CD4-positive, alpha-beta T cell treated with Interferon gamma for 1 hour (primary cell): ENCODE data around the gene ARHGAP5.
A peak's percentile ranks its signal among the peaks of the same experiment; 100 is the strongest.

Experiments
- DNase-seq: peaks from one replicate; pipeline ENCODE4 v3.0.0-alpha.2; 2020

Gene ARHGAP5

GRCh38 chr14:32077081-32078022 lies at the start of gene ARHGAP5:
Gene ARHGAP5 (plus strand): TSS chr14:32077304. CDS start chr14:32090670, 13,366 bp downstream.
- DNase-seq, result peak; percentile 71

GRCh38 chr14:32028599-32028998 lies 48.5 kb upstream of the ARHGAP5 start:
- DNase-seq, result peak; percentile 6

- no peak for DNase-seq
Measured at GRCh38 chr14:32033543-32033942, 43.6 kb upstream of the ARHGAP5 start.

GRCh38 chr14:32038876-32039275 lies 38.2 kb upstream of the ARHGAP5 start:
- no peak for DNase-seq

GRCh38 chr14:32039401-32040030 lies 37.6 kb upstream of the ARHGAP5 start:
- no peak for DNase-seq

- DNase-seq, result no peak
Measured at GRCh38 chr14:32043624-32044023, 33.5 kb upstream of the ARHGAP5 start.

GRCh38 chr14:32044454-32044853 lies 32.6 kb upstream of the ARHGAP5 start:
- DNase-seq, result no peak

- DNase-seq, result no peak
Measured at GRCh38 chr14:32047791-32048190, 29.3 kb upstream of the ARHGAP5 start.

- no peak for DNase-seq
Measured at GRCh38 chr14:32049361-32050088, 27.6 kb upstream of the ARHGAP5 start.

GRCh38 chr14:32050878-32051277 lies 26.2 kb upstream of the ARHGAP5 start:
- DNase-seq, result no peak

- no peak for DNase-seq
Measured at GRCh38 chr14:32054536-32054935, 22.6 kb upstream of the ARHGAP5 start.

- DNase-seq, result no peak
Measured at GRCh38 chr14:32055175-32055574, 21.9 kb upstream of the ARHGAP5 start.

- no peak for DNase-seq
Measured at GRCh38 chr14:32059702-32060101, 17.4 kb upstream of the ARHGAP5 start.

GRCh38 chr14:32064931-32065330 lies 12.2 kb upstream of the ARHGAP5 start:
- no peak for DNase-seq

- no peak for DNase-seq
Measured at GRCh38 chr14:32068708-32069107, 8.4 kb upstream of the ARHGAP5 start.

- no peak for DNase-seq
Measured at GRCh38 chr14:32070282-32070681, 6.8 kb upstream of the ARHGAP5 start.

GRCh38 chr14:32072676-32073075 lies 4.4 kb upstream of the ARHGAP5 start:
- no peak for DNase-seq

GRCh38 chr14:32073537-32074189 lies 3.4 kb upstream of the ARHGAP5 start:
- peak; percentile 38 for DNase-seq

GRCh38 chr14:32074887-32075572 lies 2.1 kb upstream of the ARHGAP5 start:
- no peak for DNase-seq

- DNase-seq, result no peak
Measured at GRCh38 chr14:32075672-32076277, 1.3 kb upstream of the ARHGAP5 start.

- peak; percentile 74 for DNase-seq
Measured at GRCh38 chr14:32076278-32077080, 625 bp upstream of the ARHGAP5 start.
